Naive thymus-derived CD4-positive, alpha-beta T cell (primary cell): Measurements from ENCODE around the gene POU4F3. TPM values are rescaled to one million over a fixed set of nuclear protein-coding genes. Genes with fewer than 3 reads are reported as not detected.

Source experiments
- ATAC-seq: fragments of 150-1000 bp; cut with Tn5 transposase; 2 replicates; pipeline ENCODE4 v1.10.0; 2021; ENCODE audit warnings: mild to moderate bottlenecking, moderate library complexity
- CTCF ChIA-PET: fragments of 350-600 bp; sonication (Branson Sonifier 250); formaldehyde crosslinking; loops from one replicate; lab custom pipeline; 2021; ENCODE audit warnings: antibody characterized with exemption; lab: Charles Lee
- POLR2A ChIA-PET: fragments of 350-600 bp; sonication (Branson Sonifier 250); formaldehyde crosslinking; loops from one replicate; lab custom pipeline; 2021; ENCODE audit warnings: antibody characterized with exemption, inconsistent platforms; lab: Charles Lee
- DNase-seq, 9 donors: peaks; one replicate each; pipeline versions ENCODE4 v3.0.0 to v3.0.0-alpha.2; 2020 to 2022; ENCODE audit warnings: mixed read lengths in 1 of 9
- H3K27ac ChIP-seq: one replicate; pipeline ENCODE4 v1.7.0; 2013; ENCODE audit warnings: mild to moderate bottlenecking, low read depth, low read length, moderate library complexity
- H3K27me3 ChIP-seq, 2 donors: one replicate each; pipeline ENCODE4 v1.7.0; 2013; ENCODE audit warnings: low read length in 2 of 2, mild to moderate bottlenecking in 2 of 2, moderate library complexity in 2 of 2; ENCODE audit not compliant: control insufficient read depth in 2 of 2, insufficient read depth in 2 of 2
- H3K36me3 ChIP-seq, 3 experiments: 1 replicate in 2 of 3; 2 replicates in 1 of 3; pipeline ENCODE4 v1.7.0; 2013; ENCODE audit warnings: low read length in 3 of 3, mild to moderate bottlenecking in 3 of 3, moderate library complexity in 1 of 3; ENCODE audit not compliant: insufficient read depth in 3 of 3, control insufficient read depth in 2 of 3
- H3K4me1 ChIP-seq, 2 donors: one replicate each; pipeline ENCODE4 v1.7.0; 2013; ENCODE audit warnings: low read length in 2 of 2, mild to moderate bottlenecking in 2 of 2, moderate library complexity in 1 of 2; ENCODE audit not compliant: control insufficient read depth in 2 of 2, insufficient read depth in 2 of 2
- H3K4me3 ChIP-seq: 2 replicates; pipeline ENCODE4 v1.7.0; 2013; ENCODE audit warnings: mild to moderate bottlenecking, low read length
- H3K9me3 ChIP-seq, 3 experiments: 1 replicate in 2 of 3; 2 replicates in 1 of 3; pipeline ENCODE4 v1.7.0; 2013; ENCODE audit warnings: low read length in 3 of 3; ENCODE audit not compliant: control insufficient read depth in 2 of 3
- H3K27ac Mint-ChIP-seq, 9 donors: one replicate each; pipeline ENCODE4 v1.8.0; 2020 to 2022; ENCODE audit warnings: mixed read lengths in 9 of 9, mild to moderate bottlenecking in 8 of 9, moderate library complexity in 5 of 9, inconsistent platforms in 2 of 9
- H3K27me3 Mint-ChIP-seq, 5 donors: one replicate each; pipeline ENCODE4 v1.8.0; 2021 to 2022; ENCODE audit warnings: mixed read lengths in 5 of 5, mild to moderate bottlenecking in 1 of 5
- H3K36me3 Mint-ChIP-seq, 5 donors: one replicate each; pipeline ENCODE4 v1.8.0; 2020 to 2022; ENCODE audit warnings: mixed read lengths in 5 of 5, mild to moderate bottlenecking in 3 of 5, inconsistent platforms in 1 of 5
- H3K4me1 Mint-ChIP-seq, 7 donors: one replicate each; pipeline ENCODE4 v1.8.0; 2020 to 2022; ENCODE audit warnings: mixed read lengths in 7 of 7, mild to moderate bottlenecking in 3 of 7, inconsistent platforms in 1 of 7
- H3K4me3 Mint-ChIP-seq, 10 donors: one replicate each; pipeline ENCODE4 v1.8.0; 2020 to 2022; ENCODE audit warnings: mild to moderate bottlenecking in 10 of 10, mixed read lengths in 10 of 10, moderate library complexity in 6 of 10, inconsistent platforms in 2 of 10
- H3K9me3 Mint-ChIP-seq, 11 donors: one replicate each; pipeline ENCODE4 v1.8.0; 2020 to 2022; ENCODE audit warnings: mixed read lengths in 11 of 11, mild to moderate bottlenecking in 4 of 11, inconsistent platforms in 1 of 11, moderate library complexity in 1 of 11
- intact Hi-C, 2 donors: fragments of 100-400 bp; cut with micrococcal nuclease; formaldehyde crosslinking; loops; one replicate each; pipeline ENCODE4 v1.15.1; 2023
- polyA plus RNA-seq, 2 donors: library from polyadenylated mRNA; unstranded; fragments of 300-500 nt; fragmentation: Illumina TruSeq; gene quantifications; one replicate each; pipeline ENCODE4 v1.2.3, GENCODE V29; 2021
- total RNA-seq, 6 experiments: library from RNA in 5 of 6; stranded (reverse) in 5 of 6; gene quantifications; 1 replicate in 5 of 6; 2 replicates in 1 of 6; pipeline ENCODE4 v1.2.3 and lab custom pipeline; 2021 to 2026

The POU4F3 gene
- total and polyA plus RNA-seq, 7 experiments from 2014 or later, result 0.19 TPM; not detected in 6

- Histone ChIP-seq H3K9me3 (no peaks in the 10 kb centered on the region), H3K27ac (no peak overlapping the region), H3K4me3 (no peak overlapping the region), H3K36me3 (no peaks in the 10 kb centered on the region), H3K4me1 (no peaks in the 10 kb centered on the region), H3K27me3 (no peaks in the 10 kb centered on the region)
- POLR2A ChIA-PET, result no interaction called here
- CTCF ChIA-PET, result no interaction called here
- DNase-seq (no peak), ATAC-seq (no peak)
- Mint-ChIP-seq H3K4me1 (peaks cover 0 to 7% (median 0%) of the 10 kb centered on the region in 7 donors), H3K4me3 (no peak overlapping the region), H3K36me3 (no peaks in the 10 kb centered on the region), H3K9me3 (peaks cover 0 to 3% (median 0%) of the 10 kb centered on the region in 11 donors), H3K27ac (no peak overlapping the region), H3K27me3 (peaks cover 14 to 46% (median 38%) of the 10 kb centered on the region in 5 donors)
- intact Hi-C loops, result no loop called here
Observed at GRCh38 chr5:146359836-146360235, 21.2 kb downstream of the POU4F3 start.

GRCh38 chr5:146363161-146363874, 24.7 kb downstream of the POU4F3 start:
- Histone ChIP-seq H3K27ac (no peak overlapping the region), H3K4me3 (no peak overlapping the region), H3K9me3 (no peaks in the 10 kb centered on the region), H3K27me3 (no peaks in the 10 kb centered on the region), H3K4me1 (no peaks in the 10 kb centered on the region), H3K36me3 (no peaks in the 10 kb centered on the region)
- H3K27ac Mint-ChIP-seq, result no peak overlapping the region
- intact Hi-C loops, result no loop called here
- ATAC-seq, result peak; percentile 75
- peaks cover 16 to 54% (median 49%) of the 10 kb centered on the region in 5 donors for H3K27me3 Mint-ChIP-seq
- H3K9me3 Mint-ChIP-seq, result peaks cover 0 to 2% (median 0%) of the 10 kb centered on the region in 11 donors
- ChIA-PET POLR2A (no interaction called here), CTCF (no interaction called here)
- no peak for DNase-seq
- no peak overlapping the region for H3K4me3 Mint-ChIP-seq
- peaks cover 0 to 7% (median 0%) of the 10 kb centered on the region in 7 donors for H3K4me1 Mint-ChIP-seq
- H3K36me3 Mint-ChIP-seq, result no peaks in the 10 kb centered on the region

- H3K9me3 Mint-ChIP-seq, result peaks cover 0 to 2% (median 0%) of the 10 kb centered on the region in 11 donors
- no peaks in the 10 kb centered on the region for H3K36me3 Mint-ChIP-seq
- no peak overlapping the region for H3K4me3 ChIP-seq
- no peaks in the 10 kb centered on the region for H3K36me3 ChIP-seq
- no peaks in the 10 kb centered on the region for H3K9me3 ChIP-seq
- H3K4me3 Mint-ChIP-seq, result no peak overlapping the region
- ChIA-PET CTCF (no interaction called here), POLR2A (no interaction called here)
- no peak overlapping the region for H3K27ac ChIP-seq
- intact Hi-C loops, result no loop called here
- H3K27ac Mint-ChIP-seq, result no peak overlapping the region
- no peak for ATAC-seq
- H3K4me1 ChIP-seq, result no peaks in the 10 kb centered on the region
- peaks cover 16 to 59% (median 51%) of the 10 kb centered on the region in 5 donors for H3K27me3 Mint-ChIP-seq
- peaks cover 0 to 7% (median 0%) of the 10 kb centered on the region in 7 donors for H3K4me1 Mint-ChIP-seq
- DNase-seq, result no peak
- H3K27me3 ChIP-seq, result peaks cover 0 to 1% of the 10 kb centered on the region in 2 donors
Observed at GRCh38 chr5:146365618-146366017, 27.0 kb downstream of the POU4F3 start.

- CTCF ChIA-PET, result no interaction called here
- Mint-ChIP-seq H3K9me3 (peaks cover 0 to 2% (median 0%) of the 10 kb centered on the region in 11 donors), H3K4me3 (no peak overlapping the region), H3K4me1 (peaks cover 0 to 7% (median 0%) of the 10 kb centered on the region in 7 donors), H3K27ac (no peak overlapping the region), H3K36me3 (no peaks in the 10 kb centered on the region), H3K27me3 (peaks cover 17 to 56% (median 51%) of the 10 kb centered on the region in 5 donors)
- no peaks in the 10 kb centered on the region for H3K9me3 ChIP-seq
- POLR2A ChIA-PET, result no interaction called here
- no peak overlapping the region for H3K4me3 ChIP-seq
- no peak overlapping the region for H3K27ac ChIP-seq
- H3K36me3 ChIP-seq, result peaks cover 0 to 3% (median 0%) of the 10 kb centered on the region in 3 experiments
- DNase-seq, result no peak
- H3K27me3 ChIP-seq, result peaks cover 0 to 2% of the 10 kb centered on the region in 2 donors
- intact Hi-C loops, result no loop called here
- no peaks in the 10 kb centered on the region for H3K4me1 ChIP-seq
- no peak for ATAC-seq
Observed at GRCh38 chr5:146366904-146367303, 28.3 kb downstream of the POU4F3 start.

- H3K4me1 Mint-ChIP-seq, result peaks cover 0 to 4% (median 0%) of the 10 kb centered on the region in 7 donors
- ChIA-PET POLR2A (no interaction called here), CTCF (no interaction called here)
- Histone ChIP-seq H3K27me3 (peaks cover 0 to 2% of the 10 kb centered on the region in 2 donors), H3K36me3 (peaks cover 0 to 3% (median 0%) of the 10 kb centered on the region in 3 experiments), H3K4me1 (no peaks in the 10 kb centered on the region), H3K4me3 (no peak overlapping the region), H3K27ac (no peak overlapping the region), H3K9me3 (no peaks in the 10 kb centered on the region)
- no peak overlapping the region for H3K4me3 Mint-ChIP-seq
- H3K27ac Mint-ChIP-seq, result no peak overlapping the region
- H3K36me3 Mint-ChIP-seq, result no peaks in the 10 kb centered on the region
- intact Hi-C loops, result no loop called here
- ATAC-seq, result no peak
- DNase-seq, result no peak
- H3K9me3 Mint-ChIP-seq, result peaks cover 0 to 2% (median 0%) of the 10 kb centered on the region in 11 donors
- peaks cover 12 to 59% (median 51%) of the 10 kb centered on the region in 5 donors for H3K27me3 Mint-ChIP-seq
Observed at GRCh38 chr5:146368137-146368536, 29.5 kb downstream of the POU4F3 start.

- peaks cover 0 to 3% (median 0%) of the 10 kb centered on the region in 3 experiments for H3K36me3 ChIP-seq
Observed at GRCh38 chr5:146369691-146370090, 31.1 kb downstream of the POU4F3 start.

GRCh38 chr5:146376821-146377220, 38.2 kb downstream of the POU4F3 start:
- Histone ChIP-seq H3K9me3 (no peaks in the 10 kb centered on the region), H3K36me3 (no peaks in the 10 kb centered on the region), H3K27ac (no peak overlapping the region), H3K4me3 (no peak overlapping the region), H3K4me1 (no peaks in the 10 kb centered on the region), H3K27me3 (no peaks in the 10 kb centered on the region)
- DNase-seq (no peak), ATAC-seq (no peak)
- Mint-ChIP-seq H3K36me3 (no peaks in the 10 kb centered on the region), H3K4me1 (no peaks in the 10 kb centered on the region), H3K27ac (no peak overlapping the region), H3K27me3 (peaks cover 11 to 42% (median 26%) of the 10 kb centered on the region in 5 donors), H3K9me3 (peaks cover 0 to 13% (median 4%) of the 10 kb centered on the region in 11 donors), H3K4me3 (no peak overlapping the region)
- ChIA-PET CTCF (no interaction called here), POLR2A (no interaction called here)
- intact Hi-C loops, result no loop called here

More at GRCh38 chr5:146369691-146370090, 31.1 kb downstream of the POU4F3 start:
- Histone ChIP-seq H3K9me3 (no peaks in the 10 kb centered on the region), H3K4me3 (no peak overlapping the region), H3K4me1 (no peaks in the 10 kb centered on the region), H3K27me3 (peaks cover 0 to 2% of the 10 kb centered on the region in 2 donors), H3K27ac (no peak overlapping the region)
- Mint-ChIP-seq H3K36me3 (no peaks in the 10 kb centered on the region), H3K4me1 (no peaks in the 10 kb centered on the region), H3K9me3 (peaks cover 0 to 2% (median 0%) of the 10 kb centered on the region in 11 donors), H3K4me3 (no peak overlapping the region), H3K27ac (no peak overlapping the region), H3K27me3 (peaks cover 10 to 60% (median 47%) of the 10 kb centered on the region in 5 donors)
- ATAC-seq (no peak), DNase-seq (no peak)
- intact Hi-C loops, result no loop called here
- ChIA-PET POLR2A (no interaction called here), CTCF (no interaction called here)
